Fibroblast of lung (primary cell): ENCODE results near the gene BCO1.

Experiments used
- EZH2 ChIP-seq: IDR thresholded peaks from 2 replicates; pipeline ENCODE4 v1.5.1; 2012; ENCODE audit warnings: low read length, control low read depth, mild to moderate bottlenecking; ENCODE audit errors: missing control alignments
- TF ChIP-seq, protein P1 (sequence below), 2 donors: IDR thresholded peaks in 1 of 2; conservative IDR thresholded peaks in 1 of 2; 1 replicate in 1 of 2; 2 replicates in 1 of 2; pipeline ENCODE4 v1.5.1; 2011 to 2012; ENCODE audit warnings: low read length in 2 of 2, control low read depth in 1 of 2, inconsistent platforms in 1 of 2, low read depth in 1 of 2, mild to moderate bottlenecking in 1 of 2

DNA sequence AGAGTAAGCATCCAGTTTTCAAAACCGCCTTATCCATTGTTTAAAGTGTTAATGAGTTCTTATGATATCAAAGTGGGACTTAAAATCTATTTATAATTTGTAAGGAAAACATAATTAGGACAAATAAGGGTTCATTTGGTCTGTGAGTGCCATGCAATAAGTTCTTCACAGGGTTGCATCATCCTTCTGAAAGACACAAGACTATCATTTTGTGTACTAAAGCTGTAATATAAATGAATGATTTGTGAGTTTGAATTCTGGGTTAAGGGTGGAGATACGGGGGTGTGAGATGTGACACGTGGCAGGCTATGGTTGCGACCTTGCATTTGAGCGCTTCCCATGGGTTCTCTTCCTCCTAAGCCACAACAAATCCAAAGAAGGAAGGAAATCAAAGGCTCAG, 83.0 kb downstream of the BCO1 start:
- TF ChIP-seq EZH2 = no peak
- TF ChIP-seq, protein P1, sequence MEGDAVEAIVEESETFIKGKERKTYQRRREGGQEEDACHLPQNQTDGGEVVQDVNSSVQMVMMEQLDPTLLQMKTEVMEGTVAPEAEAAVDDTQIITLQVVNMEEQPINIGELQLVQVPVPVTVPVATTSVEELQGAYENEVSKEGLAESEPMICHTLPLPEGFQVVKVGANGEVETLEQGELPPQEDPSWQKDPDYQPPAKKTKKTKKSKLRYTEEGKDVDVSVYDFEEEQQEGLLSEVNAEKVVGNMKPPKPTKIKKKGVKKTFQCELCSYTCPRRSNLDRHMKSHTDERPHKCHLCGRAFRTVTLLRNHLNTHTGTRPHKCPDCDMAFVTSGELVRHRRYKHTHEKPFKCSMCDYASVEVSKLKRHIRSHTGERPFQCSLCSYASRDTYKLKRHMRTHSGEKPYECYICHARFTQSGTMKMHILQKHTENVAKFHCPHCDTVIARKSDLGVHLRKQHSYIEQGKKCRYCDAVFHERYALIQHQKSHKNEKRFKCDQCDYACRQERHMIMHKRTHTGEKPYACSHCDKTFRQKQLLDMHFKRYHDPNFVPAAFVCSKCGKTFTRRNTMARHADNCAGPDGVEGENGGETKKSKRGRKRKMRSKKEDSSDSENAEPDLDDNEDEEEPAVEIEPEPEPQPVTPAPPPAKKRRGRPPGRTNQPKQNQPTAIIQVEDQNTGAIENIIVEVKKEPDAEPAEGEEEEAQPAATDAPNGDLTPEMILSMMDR (conservative IDR thresholded peaks at IDR 0.05 in 1 of 2, IDR thresholded peaks at IDR 0.05 in 1 of 2; ENCODE audit: low read depth in 1 of 2, low read length in 2 of 2) = no peak
